Measurements from ENCODE around the gene ZBTB7B. TPM values are rescaled to one million over a fixed set of nuclear protein-coding genes. Genes with fewer than 3 reads are reported as not detected.

The ZBTB7B gene
- total RNA-seq, 4 donors from 2014 or later: 23.5 to 74.0 (median 30.8) TPM

GRCh38 chr1:154957091-154957657 lies 45.4 kb upstream of the ZBTB7B start:
- TF ChIP-seq CTCF (IDR thresholded peaks at IDR 0.05; ENCODE audit: low read depth): no peak

- TF ChIP-seq CTCF (IDR thresholded peaks at IDR 0.05; ENCODE audit: low read depth): no peak
Measured at GRCh38 chr1:154958036-154958435, 44.6 kb upstream of the ZBTB7B start.

GRCh38 chr1:154958681-154959425 lies 43.7 kb upstream of the ZBTB7B start:
- no peak for TF ChIP-seq CTCF (IDR thresholded peaks at IDR 0.05; ENCODE audit: low read depth)

- TF ChIP-seq CTCF (IDR thresholded peaks at IDR 0.05; ENCODE audit: low read depth): no peak
Measured at GRCh38 chr1:154959426-154959780, 43.2 kb upstream of the ZBTB7B start.

- TF ChIP-seq CTCF (IDR thresholded peaks at IDR 0.05; ENCODE audit: low read depth): no peak
Measured at GRCh38 chr1:154960446-154961136, 42.0 kb upstream of the ZBTB7B start.

- no peak for TF ChIP-seq CTCF (IDR thresholded peaks at IDR 0.05; ENCODE audit: low read depth)
Measured at GRCh38 chr1:154961207-154962155, 41.1 kb upstream of the ZBTB7B start, which contains the start of gene PYGO2. Gene PYGO2, minus strand, starts transcription at chr1:154961782. Its CDS starts 206 bp downstream, at chr1:154961576.
